Measurements from ENCODE around the gene HEATR5B.

The HEATR5B gene

DNA sequence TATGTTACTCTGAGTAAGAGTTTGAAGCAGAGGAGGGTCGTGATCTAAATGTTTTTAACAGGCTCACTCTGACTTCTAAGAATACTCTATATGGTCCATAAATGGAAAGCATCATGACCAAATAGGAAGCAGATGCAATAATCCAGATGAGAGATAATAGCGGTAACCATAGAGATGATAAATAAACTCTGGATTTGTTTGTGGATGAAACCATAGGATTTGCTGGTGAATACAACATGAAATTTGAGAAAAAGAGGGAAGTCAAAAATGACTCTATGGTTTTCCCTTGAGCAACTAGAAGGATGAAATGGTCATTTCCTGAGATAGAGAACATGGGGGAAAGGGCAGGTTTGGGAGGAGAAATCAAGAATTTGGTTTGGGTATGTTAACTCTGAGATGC, 3.9 kb downstream of the HEATR5B start:
- TF ChIP-seq, protein P1, sequence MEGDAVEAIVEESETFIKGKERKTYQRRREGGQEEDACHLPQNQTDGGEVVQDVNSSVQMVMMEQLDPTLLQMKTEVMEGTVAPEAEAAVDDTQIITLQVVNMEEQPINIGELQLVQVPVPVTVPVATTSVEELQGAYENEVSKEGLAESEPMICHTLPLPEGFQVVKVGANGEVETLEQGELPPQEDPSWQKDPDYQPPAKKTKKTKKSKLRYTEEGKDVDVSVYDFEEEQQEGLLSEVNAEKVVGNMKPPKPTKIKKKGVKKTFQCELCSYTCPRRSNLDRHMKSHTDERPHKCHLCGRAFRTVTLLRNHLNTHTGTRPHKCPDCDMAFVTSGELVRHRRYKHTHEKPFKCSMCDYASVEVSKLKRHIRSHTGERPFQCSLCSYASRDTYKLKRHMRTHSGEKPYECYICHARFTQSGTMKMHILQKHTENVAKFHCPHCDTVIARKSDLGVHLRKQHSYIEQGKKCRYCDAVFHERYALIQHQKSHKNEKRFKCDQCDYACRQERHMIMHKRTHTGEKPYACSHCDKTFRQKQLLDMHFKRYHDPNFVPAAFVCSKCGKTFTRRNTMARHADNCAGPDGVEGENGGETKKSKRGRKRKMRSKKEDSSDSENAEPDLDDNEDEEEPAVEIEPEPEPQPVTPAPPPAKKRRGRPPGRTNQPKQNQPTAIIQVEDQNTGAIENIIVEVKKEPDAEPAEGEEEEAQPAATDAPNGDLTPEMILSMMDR (IDR thresholded peaks at IDR 0.05; ENCODE audit: control insufficient read depth, extremely low read depth, insufficient read depth), result no peak
- no peak for DNase-seq (ENCODE audit: low read depth)
- no peak overlapping the region for H3K4me3 ChIP-seq (ENCODE audit: low read depth, low read length)

DNA sequence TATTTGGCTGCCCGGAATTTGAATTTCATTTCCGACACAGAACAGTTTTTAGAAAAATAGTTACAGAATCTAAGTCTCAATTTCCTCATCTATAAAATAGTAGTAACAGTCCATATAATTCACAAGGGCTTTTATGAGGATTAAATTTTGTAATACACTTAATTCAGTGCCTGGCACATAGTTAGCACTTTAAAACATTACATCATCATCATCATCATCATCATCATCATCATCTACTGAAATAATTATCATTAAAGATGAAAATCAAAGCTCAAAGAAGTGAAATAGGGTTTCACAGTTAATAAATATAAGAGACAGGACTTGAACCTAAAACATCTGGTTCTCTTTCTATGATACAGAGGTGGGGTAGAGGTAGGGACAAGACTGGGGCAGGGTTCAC, 13.2 kb downstream of the HEATR5B start:
- TF ChIP-seq, protein P1 (IDR thresholded peaks at IDR 0.05; ENCODE audit: control insufficient read depth, extremely low read depth, insufficient read depth), result no peak
- DNase-seq (ENCODE audit: low read depth), result no peak
- no peak overlapping the region for H3K4me3 ChIP-seq (ENCODE audit: low read depth, low read length)

DNA sequence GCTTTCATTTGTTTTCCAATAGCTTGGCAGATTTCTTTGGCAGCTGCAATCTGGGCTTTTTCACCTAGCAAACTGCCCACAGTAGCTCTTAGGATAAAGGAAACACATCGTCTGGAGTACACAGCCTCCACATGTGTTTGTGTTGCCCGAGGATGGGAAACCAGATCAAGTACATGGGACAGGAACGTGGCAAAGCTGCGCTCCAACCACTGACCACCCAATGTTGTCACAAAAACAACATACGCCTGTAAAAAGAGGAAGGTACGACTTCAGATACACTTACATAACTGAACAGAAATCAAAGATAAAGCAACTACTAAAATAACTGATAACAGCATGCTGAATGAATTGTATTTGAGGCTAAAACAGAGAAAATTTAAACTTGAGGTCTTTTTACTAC, 15.5 kb downstream of the HEATR5B start:
- no peak for DNase-seq (ENCODE audit: low read depth)
- TF ChIP-seq, protein P1 (IDR thresholded peaks at IDR 0.05; ENCODE audit: control insufficient read depth, extremely low read depth, insufficient read depth), result no peak
- no peak overlapping the region for H3K4me3 ChIP-seq (ENCODE audit: low read depth, low read length)

DNA sequence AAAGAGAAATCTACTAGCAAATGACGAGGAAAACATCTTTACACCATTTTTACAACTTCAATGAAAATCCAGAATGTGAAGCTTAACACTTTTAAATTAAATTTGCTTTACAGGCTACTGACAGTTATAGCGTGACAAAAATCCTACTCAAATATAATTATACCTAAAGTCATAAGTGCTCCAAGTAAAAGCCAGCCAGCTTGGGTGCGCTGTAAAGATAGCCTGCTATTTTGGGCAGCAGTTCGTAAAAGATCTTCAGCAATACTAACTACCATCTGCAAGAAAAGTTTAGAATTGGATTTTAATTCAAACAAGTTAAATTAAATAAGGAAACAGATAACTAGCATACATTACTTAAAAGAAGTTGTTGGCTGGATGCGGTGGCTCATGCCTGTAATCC, 22.4 kb downstream of the HEATR5B start:
- DNase-seq (ENCODE audit: low read depth), result no peak
- H3K4me3 ChIP-seq (ENCODE audit: low read depth, low read length), result no peak overlapping the region
- TF ChIP-seq, protein P1 (IDR thresholded peaks at IDR 0.05; ENCODE audit: control insufficient read depth, extremely low read depth, insufficient read depth), result no peak

DNA sequence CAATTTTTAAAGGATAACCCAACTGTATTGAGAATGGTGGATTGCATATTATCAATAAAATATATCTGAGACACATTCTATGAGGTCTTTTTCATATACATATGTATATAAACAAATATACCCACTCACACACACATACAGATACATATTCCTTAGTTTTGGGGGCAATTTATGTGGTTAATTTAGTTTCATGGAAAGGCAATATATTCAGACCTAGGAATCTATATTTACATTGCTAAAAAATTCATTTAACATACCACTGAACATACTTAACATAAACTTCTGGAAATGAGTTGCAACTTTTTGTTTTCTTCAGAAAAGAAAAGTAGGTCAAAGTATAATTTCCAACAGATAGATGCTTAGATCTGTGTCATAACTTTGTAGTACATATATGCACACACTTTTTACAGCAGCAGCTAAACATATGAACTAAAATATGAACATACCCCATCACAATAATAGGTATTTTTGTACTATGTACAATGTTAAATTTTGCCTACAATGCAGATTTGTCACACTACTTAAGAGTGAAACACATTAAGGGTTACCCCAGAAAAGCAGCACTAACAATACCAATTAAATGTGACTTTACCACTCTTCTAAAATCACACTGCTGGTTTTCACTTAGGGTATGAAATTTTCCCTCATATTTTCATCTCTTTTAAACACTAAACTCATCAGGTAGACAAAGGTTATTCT, 23.0 kb downstream of the HEATR5B start:
- no peak overlapping the region for H3K4me3 ChIP-seq (ENCODE audit: low read depth, low read length)
- no peak for DNase-seq (ENCODE audit: low read depth)
- TF ChIP-seq, protein P1 (IDR thresholded peaks at IDR 0.05; ENCODE audit: control insufficient read depth, extremely low read depth, insufficient read depth), result no peak

DNA sequence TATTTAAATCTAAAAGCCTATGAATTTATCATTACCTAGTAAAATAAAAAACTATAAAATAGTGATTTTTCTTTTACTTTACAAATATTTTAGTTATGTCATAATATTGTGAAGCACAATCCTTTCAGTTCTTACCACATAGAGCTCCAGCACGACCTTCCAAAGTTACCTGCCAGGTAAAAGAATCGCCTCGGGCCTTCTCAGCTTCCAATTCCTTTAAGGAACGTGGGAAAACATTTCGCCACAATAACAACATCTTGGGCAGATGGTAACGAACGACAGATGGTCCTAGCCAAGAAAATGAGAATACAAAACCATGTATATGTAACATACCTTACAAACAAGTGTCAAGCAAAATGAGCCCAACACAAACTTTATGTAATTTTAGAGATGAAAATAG, 23.7 kb downstream of the HEATR5B start:
- DNase-seq (ENCODE audit: low read depth), result no peak
- no peak overlapping the region for H3K4me3 ChIP-seq (ENCODE audit: low read depth, low read length)
- TF ChIP-seq, protein P1 (IDR thresholded peaks at IDR 0.05; ENCODE audit: control insufficient read depth, extremely low read depth, insufficient read depth), result no peak

DNA sequence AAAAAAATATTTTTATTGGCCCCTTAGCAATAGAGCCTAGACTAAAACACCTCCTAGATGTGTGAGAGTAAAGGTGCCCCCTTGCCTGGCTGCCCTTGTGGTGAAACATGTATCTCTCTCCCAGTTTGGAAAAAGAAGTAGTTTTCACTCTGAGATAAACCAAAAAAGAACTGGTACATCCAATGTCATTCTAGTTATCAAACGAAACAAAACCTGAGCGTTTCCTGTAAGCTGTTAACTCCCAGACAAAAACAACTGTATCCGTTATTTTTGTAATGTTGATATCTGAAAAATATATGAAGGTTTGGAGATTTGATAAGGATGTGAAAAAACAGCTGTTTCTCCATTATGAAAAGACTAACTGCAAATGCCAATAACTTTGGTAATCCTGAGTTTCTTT, 24.3 kb downstream of the HEATR5B start:
- no peak overlapping the region for H3K4me3 ChIP-seq (ENCODE audit: low read depth, low read length)
- DNase-seq (ENCODE audit: low read depth), result no peak
- TF ChIP-seq, protein P1 (IDR thresholded peaks at IDR 0.05; ENCODE audit: control insufficient read depth, extremely low read depth, insufficient read depth), result no peak
